Naive thymus-derived CD8-positive, alpha-beta T cell (primary cell): ENCODE data around the gene LHPP. TPM values are rescaled to one million over a fixed set of nuclear protein-coding genes. Genes with fewer than 3 reads are reported as not detected.

Source experiments
- ATAC-seq, 2 donors: fragments of 150-1000 bp; cut with Tn5 transposase in 1 of 2; sonication (Bioruptor Pico), chemical (Tn5 transposase) in 1 of 2; 1 replicate in 1 of 2; 2 replicates in 1 of 2; pipeline ENCODE4 v1.10.0; 2021; ENCODE audit warnings: mild to moderate bottlenecking in 2 of 2, moderate library complexity in 2 of 2
- POLR2A ChIA-PET: fragments of 350-600 bp; sonication (Branson Sonifier 250); formaldehyde crosslinking; loops from one replicate; lab custom pipeline; 2021; ENCODE audit warnings: antibody characterized with exemption; lab: Charles Lee
- DNase-seq, 10 donors: peaks; one replicate each; pipeline versions ENCODE4 v3.0.0 to v3.0.0-alpha.2; 2020 to 2022
- H3K27ac Mint-ChIP-seq, 10 donors: one replicate each; pipeline ENCODE4 v1.8.0; 2020 to 2022; ENCODE audit warnings: mild to moderate bottlenecking in 10 of 10, mixed read lengths in 10 of 10, moderate library complexity in 4 of 10, inconsistent platforms in 1 of 10
- H3K27me3 Mint-ChIP-seq, 5 donors: one replicate each; pipeline ENCODE4 v1.8.0; 2021 to 2022; ENCODE audit warnings: mixed read lengths in 5 of 5
- H3K36me3 Mint-ChIP-seq, 3 donors: one replicate each; pipeline ENCODE4 v1.8.0; 2020 to 2022; ENCODE audit warnings: mixed read lengths in 3 of 3, mild to moderate bottlenecking in 2 of 3, inconsistent platforms in 1 of 3
- H3K4me1 Mint-ChIP-seq, 4 donors: one replicate each; pipeline ENCODE4 v1.8.0; 2021 to 2022; ENCODE audit warnings: mixed read lengths in 4 of 4
- H3K4me3 Mint-ChIP-seq, 10 donors: one replicate each; pipeline ENCODE4 v1.8.0; 2020 to 2022; ENCODE audit warnings: mild to moderate bottlenecking in 10 of 10, mixed read lengths in 10 of 10, moderate library complexity in 6 of 10, inconsistent platforms in 1 of 10
- H3K9me3 Mint-ChIP-seq, 9 donors: one replicate each; pipeline ENCODE4 v1.8.0; 2020 to 2022; ENCODE audit warnings: mixed read lengths in 9 of 9, mild to moderate bottlenecking in 3 of 9, inconsistent platforms in 1 of 9, moderate library complexity in 1 of 9
- polyA plus RNA-seq, 3 donors: library from polyadenylated mRNA; unstranded; fragments of 300-500 nt; fragmentation: Illumina TruSeq; gene quantifications; one replicate each; pipeline ENCODE4 v1.2.3, GENCODE V29; 2021
- total RNA-seq, 8 experiments: library from RNA in 2 of 8; stranded (reverse) in 2 of 8; gene quantifications; one replicate each; pipeline ENCODE4 v1.2.3 and lab custom pipeline; 2021 to 2026

The LHPP gene
- total and polyA plus RNA-seq, 5 experiments from 2014 or later, result 18.1 to 27.4 (median 23.3) TPM

- peaks cover 0 to 2% (median 0%) of the 10 kb centered on the region in 9 donors for H3K9me3 Mint-ChIP-seq
- no peak overlapping the region for H3K4me3 Mint-ChIP-seq
- H3K36me3 Mint-ChIP-seq, result peaks cover 0 to 14% (median 2%) of the 10 kb centered on the region in 3 donors
- POLR2A ChIA-PET, result interaction anchor here (0.7 to 1.2 kb wide), 2 partner anchors 9 to 96 kb away, joined by 3 to 5 read pairs; no protein-coding TSS in a partner anchor
- ATAC-seq (no peak), DNase-seq (no peak)
- no peak overlapping the region for H3K27ac Mint-ChIP-seq
- peaks cover 5 to 31% (median 7%) of the 10 kb centered on the region in 4 donors for H3K4me1 Mint-ChIP-seq
- no peaks in the 10 kb centered on the region for H3K27me3 Mint-ChIP-seq
Observed at GRCh38 chr10:124594240-124594639, 132.6 kb downstream of the LHPP start.

DNA sequence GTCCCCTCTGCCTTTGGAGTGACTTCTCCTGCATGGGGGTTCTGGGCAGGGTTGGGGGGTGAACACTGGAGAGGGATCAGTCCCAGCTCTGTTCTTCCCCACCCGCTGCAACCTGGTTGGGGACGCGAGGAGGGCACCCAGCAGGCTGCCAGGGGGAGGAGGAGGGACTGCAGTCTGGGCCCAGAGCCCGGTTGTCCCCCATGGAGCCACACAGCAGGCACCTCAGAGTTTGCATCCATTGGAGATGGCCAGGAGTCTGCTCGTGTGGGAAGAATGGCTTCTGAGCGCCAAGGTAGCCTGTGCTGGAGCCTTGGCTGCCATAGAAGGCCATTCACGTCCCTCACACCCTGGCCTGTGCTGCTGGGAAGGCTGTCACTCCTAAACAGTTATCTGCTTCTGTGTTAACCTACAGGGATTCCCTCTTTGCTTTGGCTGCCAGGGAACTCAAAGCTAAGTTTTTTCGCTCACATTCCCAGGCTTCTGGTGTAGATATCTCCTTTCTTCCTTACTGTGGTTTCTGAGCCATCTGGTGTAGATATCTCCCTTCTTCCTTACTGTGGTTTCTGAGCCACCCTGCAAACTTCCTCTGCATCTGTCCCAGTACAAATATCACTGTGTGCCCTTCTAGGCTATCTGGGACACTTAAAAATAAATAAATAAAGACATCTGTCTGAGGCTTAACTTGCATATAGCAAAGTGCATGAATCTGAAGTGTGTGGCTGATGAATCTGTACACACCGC lies 133.7 kb downstream of the LHPP start:
- peaks cover 7 to 34% (median 8%) of the 10 kb centered on the region in 4 donors for H3K4me1 Mint-ChIP-seq
- POLR2A ChIA-PET, result no interaction called here

DNA sequence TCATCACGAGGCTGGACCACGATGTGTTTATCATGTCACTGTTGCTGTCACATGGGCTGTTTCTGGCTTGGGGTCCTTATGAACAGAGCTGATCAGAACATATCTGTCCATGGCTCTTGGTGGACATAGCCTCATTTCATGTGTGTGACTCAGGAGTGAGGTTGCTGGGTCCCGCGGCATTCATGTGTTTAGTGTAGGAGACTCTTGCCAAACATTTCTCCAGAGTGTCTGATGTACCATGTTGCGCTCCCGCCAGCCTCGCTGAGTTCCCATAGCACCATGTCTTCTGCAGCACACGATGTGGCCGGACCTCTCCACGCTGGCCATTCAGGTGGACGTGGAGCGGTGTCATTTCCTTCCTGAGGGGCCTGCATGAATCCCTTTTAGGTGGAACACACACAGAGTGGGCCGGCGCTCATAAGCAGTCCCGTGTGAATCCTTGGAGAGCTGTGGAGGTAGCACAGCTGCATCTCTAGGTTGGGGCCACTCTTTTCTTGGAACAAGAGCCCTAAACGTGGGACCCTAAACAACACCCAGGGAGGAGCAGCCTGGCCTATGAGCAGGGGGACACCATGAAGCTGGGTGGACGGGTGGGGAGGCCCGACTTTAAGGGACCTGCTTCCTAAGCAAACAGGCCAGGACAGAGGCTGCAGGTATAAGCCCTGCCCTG lies 134.6 kb downstream of the LHPP start:
- ATAC-seq (no peak), DNase-seq (peak in 1 of 10 donors; percentile 44)
- Mint-ChIP-seq H3K27ac (peak overlapping the region in 1 of 10 donors; percentile 9), H3K9me3 (peaks cover 0 to 2% (median 0%) of the 10 kb centered on the region in 9 donors), H3K27me3 (no peaks in the 10 kb centered on the region), H3K36me3 (peaks cover 0 to 8% (median 2%) of the 10 kb centered on the region in 3 donors), H3K4me1 (peaks cover 7 to 37% (median 9%) of the 10 kb centered on the region in 4 donors), H3K4me3 (no peak overlapping the region)
- POLR2A ChIA-PET, result no interaction called here

More for the DNA sequence above, 133.7 kb downstream of the LHPP start:
- no peak overlapping the region for H3K4me3 Mint-ChIP-seq
- peaks cover 0 to 2% (median 0%) of the 10 kb centered on the region in 9 donors for H3K9me3 Mint-ChIP-seq
- peak overlapping the region in 1 of 10 donors; percentile 18 for H3K27ac Mint-ChIP-seq
- H3K27me3 Mint-ChIP-seq, result no peaks in the 10 kb centered on the region
- no peak for ATAC-seq
- DNase-seq, result peak in 1 of 10 donors; percentile 41
- H3K36me3 Mint-ChIP-seq, result peaks cover 0 to 14% (median 2%) of the 10 kb centered on the region in 3 donors

DNA sequence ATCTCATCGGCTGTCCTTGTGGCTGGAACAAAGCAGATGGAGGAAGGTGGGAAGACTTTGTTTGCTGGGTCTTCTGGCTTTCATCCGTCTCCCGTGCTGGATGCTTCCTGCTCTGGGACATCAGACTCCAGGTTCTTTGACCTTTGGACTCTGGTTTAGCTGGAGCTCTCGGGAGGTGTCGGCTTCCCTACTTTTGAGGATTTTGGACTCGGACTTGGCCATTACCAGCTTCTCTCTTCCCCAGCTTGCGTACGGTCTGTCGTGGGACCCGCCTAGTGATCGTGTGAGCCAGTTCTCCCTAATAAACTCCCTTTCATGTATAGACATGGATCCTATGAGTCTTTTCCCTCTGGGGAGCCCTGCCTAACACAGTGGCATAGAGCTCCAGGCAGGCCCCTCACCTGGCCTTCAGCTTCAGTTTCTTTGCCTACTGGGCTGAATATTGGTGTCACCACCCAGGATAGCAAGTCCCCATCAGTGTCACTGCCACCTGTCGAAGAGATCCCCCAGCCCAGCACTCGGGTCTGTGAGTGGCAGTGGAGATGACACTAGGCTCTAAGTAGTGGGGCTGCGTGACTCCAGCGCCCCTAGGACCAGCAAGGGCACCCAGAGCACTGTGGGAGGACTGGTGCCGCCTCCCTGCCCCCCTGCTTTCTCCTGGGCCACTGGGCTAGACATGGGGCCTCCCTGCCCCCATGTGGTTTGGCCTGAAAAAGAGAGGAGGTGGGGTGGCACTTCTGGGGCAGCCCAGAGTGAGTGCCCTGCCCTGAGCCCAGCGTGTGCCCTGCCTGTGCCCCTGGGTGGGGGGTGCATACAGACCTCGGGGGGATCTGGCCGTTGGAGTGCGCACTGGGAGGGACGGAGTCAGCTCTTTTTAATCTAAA lies 135.6 kb downstream of the LHPP start:
- POLR2A ChIA-PET, result no interaction called here

GRCh38 chr10:124597846-124598165 lies 136.2 kb downstream of the LHPP start:
- Mint-ChIP-seq H3K27me3 (no peaks in the 10 kb centered on the region), H3K4me1 (peaks cover 7 to 40% (median 8%) of the 10 kb centered on the region in 4 donors), H3K27ac (no peak overlapping the region), H3K36me3 (peaks cover 0 to 2% (median 0%) of the 10 kb centered on the region in 3 donors), H3K9me3 (no peaks in the 10 kb centered on the region), H3K4me3 (no peak overlapping the region)
- POLR2A ChIA-PET, result no interaction called here
- DNase-seq (no peak), ATAC-seq (no peak)

More for the DNA sequence above, 135.6 kb downstream of the LHPP start:
- DNase-seq, result peak in 1 of 10 donors; percentile 37
- peaks cover 0 to 2% (median 0%) of the 10 kb centered on the region in 3 donors for H3K36me3 Mint-ChIP-seq
- H3K4me3 Mint-ChIP-seq, result peak overlapping the region in 1 of 10 donors; percentile 41
- no peaks in the 10 kb centered on the region for H3K27me3 Mint-ChIP-seq
- H3K27ac Mint-ChIP-seq, result peak overlapping the region in 1 of 10 donors; percentile 37
- no peaks in the 10 kb centered on the region for H3K9me3 Mint-ChIP-seq
- H3K4me1 Mint-ChIP-seq, result peaks cover 7 to 38% (median 8%) of the 10 kb centered on the region in 4 donors
- ATAC-seq, result no peak

- H3K4me1 Mint-ChIP-seq, result peaks cover 7 to 42% (median 8%) of the 10 kb centered on the region in 4 donors
- no peak overlapping the region for H3K4me3 Mint-ChIP-seq
- H3K9me3 Mint-ChIP-seq, result no peaks in the 10 kb centered on the region
- H3K27ac Mint-ChIP-seq, result no peak overlapping the region
- ATAC-seq (no peak), DNase-seq (no peak)
- POLR2A ChIA-PET, result no interaction called here
- H3K27me3 Mint-ChIP-seq, result no peaks in the 10 kb centered on the region
- peaks cover 0 to 2% (median 0%) of the 10 kb centered on the region in 3 donors for H3K36me3 Mint-ChIP-seq
Observed at GRCh38 chr10:124598196-124598595, 136.6 kb downstream of the LHPP start.

DNA sequence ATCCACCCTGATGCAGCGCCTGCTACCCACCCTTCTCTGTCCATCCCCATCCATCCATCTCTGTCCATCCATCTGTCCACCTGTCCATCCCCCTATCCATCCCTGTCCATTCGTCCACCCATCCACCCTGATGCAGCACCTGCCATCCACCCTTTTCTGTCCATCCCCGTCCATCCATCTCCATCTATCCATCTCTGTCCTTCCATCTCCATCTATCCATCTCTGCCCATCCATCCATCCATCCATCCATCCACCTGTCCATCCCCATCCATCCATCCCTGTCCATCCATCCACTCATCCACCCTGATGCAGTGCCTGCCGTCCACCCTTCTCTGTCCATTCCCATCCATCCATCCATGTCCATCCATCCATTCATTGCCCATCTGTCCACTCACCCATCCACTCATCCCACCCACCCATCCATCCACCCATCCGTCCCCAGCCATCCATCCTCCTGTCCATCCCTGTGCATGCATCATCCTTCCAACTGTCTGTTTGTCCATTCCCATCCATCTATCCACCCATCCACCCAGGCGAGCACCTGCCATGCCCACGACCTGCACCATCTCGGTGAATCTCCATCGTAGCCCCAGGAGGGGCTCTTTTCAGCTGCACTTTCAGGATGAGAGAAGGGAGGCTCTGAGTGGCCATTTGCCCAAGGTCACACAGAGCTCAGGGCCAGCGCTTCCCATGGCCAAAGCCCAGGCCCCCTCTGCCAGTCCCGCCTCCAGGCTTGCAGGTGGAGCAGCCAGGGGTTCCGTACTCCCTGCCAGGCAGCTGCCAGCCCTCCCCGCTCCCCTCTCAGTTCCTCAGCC lies 137.4 kb downstream of the LHPP start:
- H3K27me3 Mint-ChIP-seq, result no peaks in the 10 kb centered on the region
- POLR2A ChIA-PET, result no interaction called here
- no peak for DNase-seq
- peak overlapping the region in 1 of 10 donors; percentile 15 for H3K4me3 Mint-ChIP-seq
- ATAC-seq, result no peak
- H3K4me1 Mint-ChIP-seq, result peaks cover 4 to 45% (median 8%) of the 10 kb centered on the region in 4 donors
- no peaks in the 10 kb centered on the region for H3K9me3 Mint-ChIP-seq
- H3K36me3 Mint-ChIP-seq, result peaks cover 0 to 2% (median 0%) of the 10 kb centered on the region in 3 donors
- peak overlapping the region in 2 of 10 donors; percentile 32 to 76 for H3K27ac Mint-ChIP-seq

DNA sequence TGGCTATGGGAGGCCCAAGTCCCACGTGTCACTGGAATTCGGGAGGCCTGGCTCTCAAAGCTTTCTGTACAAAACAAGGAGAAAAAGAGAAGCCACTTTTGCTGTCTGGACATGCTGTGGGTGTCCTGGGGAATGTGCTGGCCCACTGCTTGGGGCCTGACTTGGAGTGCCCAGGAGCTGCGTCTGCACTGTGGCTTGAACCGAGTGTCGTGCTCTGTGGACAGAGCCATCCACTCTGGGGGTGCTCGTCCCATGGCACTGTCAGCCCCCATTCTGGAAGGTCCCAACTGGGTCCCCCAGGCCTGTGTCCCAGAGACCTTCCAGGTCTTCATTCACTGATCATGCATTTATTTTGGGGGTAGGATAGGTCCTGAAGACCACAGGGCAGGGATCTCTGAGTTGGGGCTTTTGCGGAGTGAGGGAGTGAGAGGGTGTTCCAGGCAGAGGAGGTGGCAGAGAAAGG lies 138.0 kb downstream of the LHPP start:
- POLR2A ChIA-PET, result no interaction called here
- Mint-ChIP-seq H3K27me3 (no peaks in the 10 kb centered on the region), H3K36me3 (peaks cover 0 to 2% (median 0%) of the 10 kb centered on the region in 3 donors)

GRCh38 chr10:124600051-124600880 lies 138.6 kb downstream of the LHPP start:
- no peaks in the 10 kb centered on the region for H3K27me3 Mint-ChIP-seq
- DNase-seq (peak in 1 of 10 donors; percentile 61), ATAC-seq (no peak)
- H3K4me1 Mint-ChIP-seq, result peaks cover 4 to 53% (median 11%) of the 10 kb centered on the region in 4 donors
- peak overlapping the region in 3 of 10 donors; percentile 22 to 85 (median 75) for H3K27ac Mint-ChIP-seq
- H3K4me3 Mint-ChIP-seq, result no peak overlapping the region
- POLR2A ChIA-PET, result no interaction called here
- H3K36me3 Mint-ChIP-seq, result peaks cover 0 to 2% (median under 1%) of the 10 kb centered on the region in 3 donors
- no peaks in the 10 kb centered on the region for H3K9me3 Mint-ChIP-seq

More for the DNA sequence above, 138.0 kb downstream of the LHPP start:
- no peaks in the 10 kb centered on the region for H3K9me3 Mint-ChIP-seq
- no peak for ATAC-seq
- no peak overlapping the region for H3K4me3 Mint-ChIP-seq
- H3K4me1 Mint-ChIP-seq, result peaks cover 5 to 49% (median 8%) of the 10 kb centered on the region in 4 donors
- DNase-seq, result no peak
- H3K27ac Mint-ChIP-seq, result peak overlapping the region in 4 of 10 donors; percentile 22 to 85 (median 59)

- peaks cover 0 to 2% (median 0%) of the 10 kb centered on the region in 3 donors for H3K36me3 Mint-ChIP-seq
- no peaks in the 10 kb centered on the region for H3K27me3 Mint-ChIP-seq
- DNase-seq, result no peak
- H3K4me3 Mint-ChIP-seq, result peak overlapping the region in 1 of 10 donors; percentile 32
- no peaks in the 10 kb centered on the region for H3K9me3 Mint-ChIP-seq
- POLR2A ChIA-PET, result no interaction called here
- peak in 1 of 2 donors; percentile 31 for ATAC-seq
- H3K4me1 Mint-ChIP-seq, result peaks cover 7 to 50% (median 10%) of the 10 kb centered on the region in 4 donors
- peak overlapping the region in 3 of 10 donors; percentile 41 to 75 (median 53) for H3K27ac Mint-ChIP-seq
Observed at GRCh38 chr10:124601016-124601415, 139.4 kb downstream of the LHPP start.
